ELF-1 (cell line): Measurements from ENCODE around the gene BTBD9.

Experiments
- DNase-seq: peaks from one replicate; pipeline ENCODE4 v3.0.0-alpha.2; 2016; ENCODE audit warnings: low read depth, low spot score

BTBD9 gene

GRCh38 chr6:38555606-38556005, 84.1 kb downstream of the BTBD9 start:
- DNase-seq: no peak

- DNase-seq: no peak
Measured at GRCh38 chr6:38554700-38555413, 84.9 kb downstream of the BTBD9 start.

- DNase-seq: no peak
Measured at GRCh38 chr6:38554014-38554413, 85.7 kb downstream of the BTBD9 start.

GRCh38 chr6:38552121-38552520, 87.6 kb downstream of the BTBD9 start:
- DNase-seq: no peak

- no peak for DNase-seq
Measured at GRCh38 chr6:38549795-38550194, 89.9 kb downstream of the BTBD9 start.

- no peak for DNase-seq
Measured at GRCh38 chr6:38549180-38549579, 90.5 kb downstream of the BTBD9 start.

- no peak for DNase-seq
Measured at GRCh38 chr6:38543022-38543421, 96.7 kb downstream of the BTBD9 start.

- DNase-seq: no peak
Measured at GRCh38 chr6:38542031-38542430, 97.7 kb downstream of the BTBD9 start.

GRCh38 chr6:38533064-38533463, 106.7 kb downstream of the BTBD9 start:
- no peak for DNase-seq

GRCh38 chr6:38531134-38531533, 108.6 kb downstream of the BTBD9 start:
- no peak for DNase-seq

GRCh38 chr6:38528196-38528965, 111.3 kb downstream of the BTBD9 start:
- no peak for DNase-seq

- no peak for DNase-seq
Measured at GRCh38 chr6:38527371-38527770, 112.4 kb downstream of the BTBD9 start.

- peak; percentile 43 for DNase-seq
Measured at GRCh38 chr6:38525888-38526287, 113.8 kb downstream of the BTBD9 start.

GRCh38 chr6:38524436-38525145, 115.1 kb downstream of the BTBD9 start:
- no peak for DNase-seq

- no peak for DNase-seq
Measured at GRCh38 chr6:38522322-38522721, 117.4 kb downstream of the BTBD9 start.

GRCh38 chr6:38518511-38519304, 121.0 kb downstream of the BTBD9 start:
- no peak for DNase-seq

- no peak for DNase-seq
Measured at GRCh38 chr6:38517005-38517404, 122.7 kb downstream of the BTBD9 start.

- DNase-seq: no peak
Measured at GRCh38 chr6:38514399-38514798, 125.3 kb downstream of the BTBD9 start.

- no peak for DNase-seq
Measured at GRCh38 chr6:38512211-38512610, 127.5 kb downstream of the BTBD9 start.

GRCh38 chr6:38510205-38510604, 129.5 kb downstream of the BTBD9 start:
- DNase-seq: no peak

- peak; percentile 36 for DNase-seq
Measured at GRCh38 chr6:38509713-38510112, 130.0 kb downstream of the BTBD9 start.

- DNase-seq: no peak
Measured at GRCh38 chr6:38508894-38509293, 130.8 kb downstream of the BTBD9 start.
